CD4-positive, alpha-beta T cell treated with Interleukin-1 beta for 1 hour (primary cell): ENCODE results near the gene KCNJ3.

Experiments used
- DNase-seq, 2 donors: peaks; one replicate each; pipeline ENCODE4 v3.0.0-alpha.2; 2020 to 2022

The KCNJ3 gene

DNA sequence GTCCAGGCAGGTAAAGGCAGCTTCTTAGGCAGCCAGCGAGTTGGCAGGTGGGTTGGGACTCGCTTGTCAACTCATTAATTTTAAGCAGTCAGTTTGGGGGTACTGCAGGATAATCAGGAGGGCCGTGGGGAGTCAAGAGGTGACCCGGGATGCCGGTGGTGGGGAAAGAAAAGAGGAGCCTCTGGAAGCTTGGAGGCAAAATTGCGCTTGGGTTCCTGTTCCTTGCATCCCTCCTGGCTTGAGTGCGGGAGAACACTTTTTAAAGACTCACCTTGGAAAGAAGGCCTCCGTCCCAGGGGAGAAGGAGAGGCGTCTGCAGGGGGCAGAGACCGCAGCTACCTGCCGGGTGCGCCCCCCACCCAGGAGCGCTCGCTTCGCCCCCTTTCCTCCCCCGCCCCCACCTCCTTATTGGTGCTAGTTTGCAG, at the start of gene KCNJ3:
KCNJ3 (plus strand) TSS at position 400 of the 425 bp plus-strand sequence. CDS start 81 bp downstream, outside the sequence.
- DNase-seq = no peak

GRCh38 chr2:154655499-154655898, 43.0 kb upstream of the KCNJ3 start:
- no peak for DNase-seq

DNA sequence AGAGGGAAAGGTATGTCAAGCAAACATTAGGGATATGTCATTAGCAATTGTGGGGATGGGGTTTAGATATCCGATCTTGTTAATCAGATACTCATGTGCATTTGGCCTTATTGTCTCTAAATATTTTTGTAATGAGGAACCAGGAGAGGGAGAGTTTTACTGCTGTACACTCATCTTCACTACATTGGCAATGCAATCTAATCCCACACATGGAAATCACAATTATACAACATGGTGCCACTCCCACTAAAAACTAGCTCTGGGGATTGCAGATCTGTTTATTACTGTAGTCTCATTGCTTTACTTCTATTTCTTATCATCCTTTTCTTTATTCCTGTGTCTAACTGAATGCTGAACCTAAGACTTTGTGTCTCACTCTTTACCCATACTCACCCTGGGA, 39.6 kb upstream of the KCNJ3 start:
- no peak for DNase-seq

GRCh38 chr2:154664248-154664647, 34.2 kb upstream of the KCNJ3 start:
- DNase-seq = no peak

DNA sequence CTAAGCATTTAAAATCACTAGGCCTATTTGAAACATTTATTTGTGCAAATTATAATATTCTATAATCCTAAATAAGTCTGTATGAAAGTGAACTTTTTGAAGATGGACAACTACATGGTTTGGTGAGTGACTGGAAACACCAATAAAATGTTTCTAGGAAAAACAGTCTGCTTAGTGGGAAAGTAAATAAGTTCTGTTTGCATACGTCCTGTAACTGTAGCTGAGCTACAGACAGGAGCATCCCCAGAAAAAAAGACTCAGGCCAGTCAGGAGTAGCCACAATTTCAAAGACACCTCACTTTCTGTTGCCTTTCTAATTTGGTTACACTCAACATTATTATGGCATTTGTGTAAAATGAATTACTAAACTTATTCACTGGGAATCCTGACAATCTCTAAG, 28.4 kb upstream of the KCNJ3 start:
- no peak for DNase-seq

GRCh38 chr2:154673694-154674093, 24.8 kb upstream of the KCNJ3 start:
- no peak for DNase-seq

DNA sequence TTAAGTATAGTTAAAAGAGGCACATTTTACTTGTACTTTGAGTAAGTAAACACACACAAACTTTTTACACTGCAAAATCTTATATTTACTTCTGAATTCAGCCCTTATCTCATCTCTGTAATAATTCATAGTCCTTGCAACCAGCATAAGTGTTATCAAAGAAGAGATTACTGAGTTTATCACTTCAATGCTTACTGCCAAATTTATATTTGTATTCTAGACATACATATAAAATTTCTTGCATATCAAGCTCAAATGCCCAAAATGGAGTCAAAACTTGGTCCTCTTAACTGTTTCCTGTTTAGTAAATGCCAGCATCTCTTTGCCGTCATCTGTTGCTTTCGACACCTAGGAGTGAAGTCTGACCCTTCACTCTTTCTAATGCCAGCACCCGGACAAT, 21.1 kb upstream of the KCNJ3 start:
- no peak for DNase-seq

GRCh38 chr2:154681741-154682140, 16.8 kb upstream of the KCNJ3 start:
- DNase-seq = no peak

DNA sequence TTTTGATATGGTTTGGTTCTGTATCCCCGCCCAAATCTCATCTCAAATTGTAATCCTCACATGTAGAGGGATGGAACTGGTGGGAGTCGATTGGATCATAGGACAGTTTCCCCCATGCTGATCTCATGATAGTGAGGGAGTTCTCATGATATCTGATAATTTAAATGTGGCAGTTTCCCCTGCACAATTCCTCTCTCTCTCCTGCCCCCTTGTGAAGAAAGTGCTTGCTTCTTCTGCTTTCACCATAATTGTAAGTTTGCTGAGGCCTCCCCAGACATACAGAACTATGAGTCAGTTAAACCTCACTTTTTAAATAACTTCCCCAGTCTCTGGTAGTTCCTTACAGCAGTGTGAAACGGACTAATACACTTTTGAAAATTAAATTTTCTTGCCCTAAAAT, 12.3 kb upstream of the KCNJ3 start:
- DNase-seq = no peak

DNA sequence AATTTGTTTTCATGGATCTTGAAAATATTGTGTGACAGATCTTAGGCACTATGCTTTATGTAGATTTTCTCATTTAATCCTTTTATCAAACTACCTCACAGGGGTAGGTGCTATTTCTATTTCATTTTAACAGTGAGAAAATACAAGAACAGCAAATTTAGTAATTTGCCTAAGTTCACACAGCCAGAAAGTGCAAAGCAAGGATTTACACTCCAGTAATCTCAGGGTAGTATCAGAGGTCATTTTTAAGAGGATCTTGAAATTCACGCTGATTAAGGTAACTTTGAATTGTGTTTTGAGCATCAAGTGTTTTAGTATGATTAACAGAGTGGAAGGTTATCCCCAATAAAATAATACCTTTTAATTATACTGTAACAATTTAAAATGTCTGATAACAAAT, 10.1 kb upstream of the KCNJ3 start:
- DNase-seq = no peak

- no peak for DNase-seq
Measured at GRCh38 chr2:154689158-154689557, 9.3 kb upstream of the KCNJ3 start.

- no peak for DNase-seq
Measured at GRCh38 chr2:154692927-154693326, 5.6 kb upstream of the KCNJ3 start.

GRCh38 chr2:154693741-154694340, 4.7 kb upstream of the KCNJ3 start:
- no peak for DNase-seq

DNA sequence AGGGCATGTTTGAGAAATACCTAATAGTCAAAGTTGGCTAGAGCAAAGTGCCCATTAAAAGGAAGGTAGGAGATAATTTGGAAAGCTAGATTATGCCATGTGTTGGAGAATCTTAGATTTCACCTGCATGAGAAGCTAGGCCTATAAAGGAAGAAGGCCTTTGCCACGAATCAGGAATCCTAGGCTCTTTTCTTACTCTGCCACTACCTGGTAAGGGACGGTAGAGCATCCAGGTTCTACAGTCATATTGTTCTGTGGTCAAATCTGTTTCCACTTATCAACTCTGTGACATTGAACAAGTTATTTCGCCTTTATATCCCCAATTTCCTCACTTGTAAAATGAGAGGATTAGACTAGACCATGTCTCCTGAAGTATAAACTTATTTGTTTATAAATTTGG, 3.6 kb upstream of the KCNJ3 start:
- no peak for DNase-seq

DNA sequence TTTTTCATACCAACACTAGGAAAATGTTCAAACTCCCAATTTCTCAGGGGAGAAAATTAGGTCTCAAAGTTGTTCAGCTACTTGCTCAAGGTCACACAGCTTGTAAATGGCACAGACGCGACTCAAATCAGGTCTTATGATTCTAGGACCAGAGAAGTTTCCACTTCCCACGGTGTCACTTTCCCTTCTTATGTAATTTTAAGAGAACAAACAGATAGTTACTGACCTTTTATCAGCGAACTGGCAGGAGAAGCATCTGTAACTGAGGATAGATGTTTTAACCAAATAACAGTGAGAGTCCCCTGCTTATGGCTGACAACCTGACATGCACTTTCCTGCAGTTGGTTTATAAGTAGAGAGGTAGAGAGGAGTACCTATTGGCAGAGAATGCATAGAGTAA, 2.1 kb upstream of the KCNJ3 start:
- no peak for DNase-seq

- no peak for DNase-seq
Measured at GRCh38 chr2:154696810-154697417, 1.6 kb upstream of the KCNJ3 start.

DNA sequence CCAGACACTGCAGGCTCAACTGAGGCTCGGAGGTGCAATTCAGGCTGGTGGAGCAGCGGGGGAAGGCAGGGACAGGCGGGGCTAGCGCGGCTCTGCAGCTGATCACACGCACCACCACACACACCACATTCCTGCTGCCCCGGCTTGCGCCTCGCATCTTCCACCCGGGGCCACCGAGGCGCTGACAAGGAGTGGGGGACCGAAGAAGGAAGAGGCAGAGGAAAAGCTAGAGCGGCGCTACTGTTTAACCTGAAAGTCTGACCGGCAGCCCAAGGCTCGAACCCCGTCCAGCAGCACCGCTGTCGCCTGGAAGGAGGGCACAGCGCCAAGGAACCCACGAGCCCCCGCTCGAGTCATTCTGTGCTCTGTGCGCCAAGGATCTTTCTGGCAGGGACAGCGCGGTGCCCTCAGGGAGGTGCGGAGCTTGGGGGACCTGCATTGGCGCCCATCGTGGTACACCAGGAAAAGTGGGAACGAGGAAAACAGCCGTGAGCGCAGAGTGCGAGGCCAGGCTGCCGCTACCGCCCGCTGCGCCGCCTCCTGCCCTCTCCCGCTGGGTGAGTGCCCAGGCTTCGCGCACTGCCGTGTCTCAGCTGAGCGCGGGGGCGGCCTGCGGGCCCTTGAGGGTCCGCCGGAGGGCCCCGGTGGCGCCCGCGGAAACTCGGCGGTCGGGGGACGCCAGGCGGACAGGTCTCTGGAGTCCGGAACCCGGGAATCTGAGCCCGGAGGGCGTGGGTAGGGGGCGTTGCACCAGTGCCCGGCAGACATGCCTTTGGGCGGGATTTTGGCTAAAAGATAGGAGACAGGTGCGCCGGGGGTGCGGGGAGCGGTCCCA, 860 bp upstream of the KCNJ3 start:
- DNase-seq = no peak

GRCh38 chr2:154698721-154699574, 453 bp downstream of the KCNJ3 start:
- no peak for DNase-seq

DNA sequence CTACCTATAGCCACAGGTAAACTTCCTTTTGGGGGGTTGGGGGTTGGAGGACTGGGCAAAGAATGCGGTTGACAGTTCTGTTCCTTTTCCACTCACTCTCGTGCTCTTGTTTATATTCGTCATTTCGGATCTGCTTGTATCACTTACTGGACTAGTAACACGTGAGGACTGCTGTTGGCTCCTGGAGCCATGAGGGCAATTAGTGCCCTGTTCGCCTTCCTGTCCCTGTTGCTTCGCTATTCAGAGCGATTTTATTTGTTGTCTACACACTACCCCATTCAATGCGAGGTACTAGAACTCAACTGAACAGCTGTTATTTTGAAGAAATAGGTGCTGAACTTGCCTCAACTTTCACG, 1.1 kb downstream of the KCNJ3 start:
- no peak for DNase-seq

GRCh38 chr2:154700136-154700535, 1.6 kb downstream of the KCNJ3 start:
- no peak for DNase-seq

DNA sequence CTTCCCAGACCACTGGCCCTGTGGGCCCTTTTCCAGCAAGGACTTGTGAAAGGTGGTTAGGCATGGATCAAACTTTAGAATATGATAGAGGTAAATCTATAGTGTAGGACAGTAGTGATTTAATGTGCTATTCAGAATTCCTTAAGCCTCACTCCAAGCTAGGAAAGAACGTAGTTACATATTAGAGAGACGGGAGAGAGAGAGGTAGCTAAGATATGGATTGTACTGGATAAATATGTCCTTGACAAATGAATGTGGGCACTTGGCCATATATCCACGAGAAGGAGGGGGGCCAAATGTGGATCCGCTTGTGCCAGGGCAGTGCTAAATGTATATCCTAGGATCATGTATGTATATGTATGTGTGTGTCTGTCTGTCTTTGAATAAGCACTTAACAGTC, 6.5 kb downstream of the KCNJ3 start:
- DNase-seq = no peak

DNA sequence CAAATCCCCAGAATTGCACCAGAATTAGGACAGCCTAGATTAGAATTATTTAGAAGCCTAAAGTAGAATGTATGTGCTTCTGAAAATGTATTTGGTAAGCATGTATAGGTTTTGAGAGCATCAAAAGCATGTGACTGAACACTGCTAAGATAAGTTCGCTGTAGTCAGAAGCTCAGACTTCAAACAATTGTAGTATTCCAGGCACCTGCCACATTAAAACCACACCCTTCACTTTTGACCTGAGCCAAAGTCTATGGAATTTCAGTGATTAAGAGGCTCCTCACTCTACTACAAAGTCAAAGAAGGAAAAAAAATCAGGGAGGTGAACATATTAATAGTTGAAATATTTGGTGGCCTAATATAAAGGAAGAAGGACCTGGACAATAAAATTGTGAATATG, 8.2 kb downstream of the KCNJ3 start:
- no peak for DNase-seq

DNA sequence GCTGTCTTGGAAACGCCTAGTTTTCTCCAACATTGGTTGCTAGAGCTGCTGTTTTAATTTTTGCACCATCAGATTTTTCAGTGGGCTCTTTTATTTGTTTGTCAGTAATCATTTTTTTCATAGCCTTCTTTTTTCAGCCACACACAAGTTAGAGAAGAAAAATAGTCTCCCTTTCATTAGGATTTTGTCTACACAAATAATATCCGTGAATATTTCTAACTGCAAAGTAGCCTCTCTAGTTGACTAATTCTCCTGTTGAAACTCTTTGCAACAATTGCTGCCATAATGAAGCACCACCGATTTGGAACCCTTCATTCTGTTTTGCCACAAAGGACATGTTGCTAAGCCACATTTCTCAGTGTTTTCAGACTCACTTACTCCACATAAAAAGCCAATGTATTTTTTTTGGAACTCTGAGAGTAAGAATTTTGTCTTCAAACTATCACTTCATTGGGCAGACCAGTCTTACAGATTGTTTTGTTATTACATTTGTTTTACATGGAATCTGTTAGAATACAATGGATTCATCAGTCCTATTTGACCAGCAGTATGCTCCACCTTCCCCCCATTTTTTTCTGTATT, 9.6 kb downstream of the KCNJ3 start:
- DNase-seq = no peak
